ENCODE results near the gene DDX17. TPM values are rescaled to one million over a fixed set of nuclear protein-coding genes. Genes with fewer than 3 reads are reported as not detected.
A peak's percentile ranks its signal among the peaks of the same experiment; 100 is the strongest.

DDX17 gene
- total RNA-seq, 2 donors from 2014 or later, result 663 to 682 TPM

- H3K9me3 ChIP-seq, result no peaks in the 10 kb centered on the region
- ATAC-seq (ENCODE audit: insufficient number of reproducible peaks, low FRiP score, low read depth) (no peak), DNase-seq (ENCODE audit: low spot score) (no peak)
- H3K4me3 ChIP-seq, result no peak overlapping the region
- H3K27me3 ChIP-seq (replicated peaks; ENCODE audit: insufficient read depth), result no peaks in the 10 kb centered on the region
- no peak for TF ChIP-seq CTCF (IDR thresholded peaks at IDR 0.05)
- no peaks in the 10 kb centered on the region for H3K4me1 ChIP-seq (ENCODE audit: control insufficient read depth in 1 of 2, low read depth in 2 of 2)
- H3K36me3 ChIP-seq, result no peaks in the 10 kb centered on the region
- no peak overlapping the region for H3K27ac ChIP-seq
Observed at GRCh38 chr22:38518620-38519019, 12.5 kb upstream of the DDX17 start.

- Histone ChIP-seq H3K27ac (no peak overlapping the region), H3K9me3 (no peaks in the 10 kb centered on the region), H3K36me3 (no peaks in the 10 kb centered on the region), H3K4me3 (no peak overlapping the region), H3K27me3 (replicated peaks; ENCODE audit: insufficient read depth) (no peaks in the 10 kb centered on the region), H3K4me1 (ENCODE audit: control insufficient read depth in 1 of 2, low read depth in 2 of 2) (no peaks in the 10 kb centered on the region)
- DNase-seq (ENCODE audit: low spot score) (no peak), ATAC-seq (ENCODE audit: insufficient number of reproducible peaks, low FRiP score, low read depth) (no peak)
- no peak for TF ChIP-seq CTCF (IDR thresholded peaks at IDR 0.05)
Observed at GRCh38 chr22:38513063-38513462, 7.0 kb upstream of the DDX17 start.

DNA sequence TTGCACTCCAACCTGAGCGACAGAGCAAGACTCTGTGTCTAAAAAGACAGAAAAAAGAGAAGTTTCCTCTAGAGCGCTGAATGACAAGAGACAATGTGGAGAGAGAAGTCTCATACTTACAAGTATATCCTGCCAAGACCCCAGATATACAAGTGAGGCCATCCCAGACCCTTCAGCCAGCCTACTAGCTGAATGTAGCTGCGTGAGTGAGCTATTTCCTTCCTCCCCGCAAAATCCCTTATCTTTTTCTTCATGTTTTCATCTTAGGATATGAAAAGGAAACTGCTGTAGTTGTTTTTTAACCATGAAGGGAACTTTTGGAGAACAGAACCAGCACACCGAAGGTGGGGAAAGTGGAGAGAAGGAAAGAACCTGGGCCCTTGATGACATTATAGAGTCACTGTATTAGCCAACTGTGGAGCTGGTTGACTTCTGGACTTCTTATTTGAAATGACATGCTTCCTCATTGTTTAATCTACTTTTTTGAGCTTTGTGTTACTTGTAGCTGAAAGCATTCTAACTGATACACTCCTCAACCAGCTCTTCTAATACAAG, 4.4 kb upstream of the DDX17 start:
- Histone ChIP-seq H3K4me3 (no peak overlapping the region), H3K27ac (no peak overlapping the region), H3K9me3 (no peaks in the 10 kb centered on the region), H3K4me1 (ENCODE audit: control insufficient read depth in 1 of 2, low read depth in 2 of 2) (peaks cover 0 to 8% of the 10 kb centered on the region in 2 donors), H3K36me3 (no peaks in the 10 kb centered on the region), H3K27me3 (replicated peaks; ENCODE audit: insufficient read depth) (no peaks in the 10 kb centered on the region)
- no peak for TF ChIP-seq CTCF (IDR thresholded peaks at IDR 0.05)
- DNase-seq (ENCODE audit: low spot score), result no peak
- no peak for ATAC-seq (ENCODE audit: insufficient number of reproducible peaks, low FRiP score, low read depth)

GRCh38 chr22:38505541-38506117, 482 bp downstream of the DDX17 start:
- peaks cover 20 to 50% of the 10 kb centered on the region in 2 donors for H3K4me1 ChIP-seq (ENCODE audit: control insufficient read depth in 1 of 2, low read depth in 2 of 2)
- no peak for TF ChIP-seq CTCF (IDR thresholded peaks at IDR 0.05)
- H3K4me3 ChIP-seq, result peak overlapping the region; percentile 95
- no peaks in the 10 kb centered on the region for H3K36me3 ChIP-seq
- no peaks in the 10 kb centered on the region for H3K9me3 ChIP-seq
- no peaks in the 10 kb centered on the region for H3K27me3 ChIP-seq (replicated peaks; ENCODE audit: insufficient read depth)
- peak; percentile 47 for ATAC-seq (ENCODE audit: insufficient number of reproducible peaks, low FRiP score, low read depth)
- H3K27ac ChIP-seq, result peak overlapping the region; percentile 99 to 100
- peak; percentile 25 for DNase-seq (ENCODE audit: low spot score)

GRCh38 chr22:38504731-38505540, 1.2 kb downstream of the DDX17 start:
- Histone ChIP-seq H3K4me3 (peak overlapping the region; percentile 95), H3K36me3 (peaks cover 5% of the 10 kb centered on the region), H3K9me3 (no peaks in the 10 kb centered on the region), H3K4me1 (ENCODE audit: control insufficient read depth in 1 of 2, low read depth in 2 of 2) (peaks cover 20 to 57% of the 10 kb centered on the region in 2 donors), H3K27me3 (replicated peaks; ENCODE audit: insufficient read depth) (no peaks in the 10 kb centered on the region), H3K27ac (peak overlapping the region; percentile 99 to 100)
- TF ChIP-seq CTCF (IDR thresholded peaks at IDR 0.05), result no peak
- ATAC-seq (ENCODE audit: insufficient number of reproducible peaks, low FRiP score, low read depth) (no peak), DNase-seq (ENCODE audit: low spot score) (no peak)

Measured in thoracic aorta (tissue), 2 donors.